NT2/D1 (cell line): Measurements from ENCODE around the gene PAQR8.

Experiments used
- SUZ12 ChIP-seq: IDR thresholded peaks from 2 replicates; pipeline ENCODE4 v1.6.1; 2011; ENCODE audit not compliant: insufficient read length, insufficient read depth; ENCODE audit errors: extremely low read depth
- YY1 ChIP-seq: IDR thresholded peaks from 2 replicates; pipeline ENCODE4 v1.6.1; 2011; ENCODE audit not compliant: insufficient read length, insufficient read depth
- ZNF274 ChIP-seq: IDR thresholded peaks from 2 replicates; pipeline ENCODE4 v1.6.1; 2011; ENCODE audit warnings: mild to moderate bottlenecking, low read depth, low read length

- TF ChIP-seq ZNF274, result no peak
- no peak for TF ChIP-seq SUZ12
- no peak for TF ChIP-seq YY1
These were observed 1.1 kb upstream of the PAQR8 start for GRCh38 chr6:52360601-52361413.
